Hematopoietic multipotent progenitor cell treated with erythropoietin and hydrocortisone succinate and interleukin-3 and kit ligand, for 6 days (in vitro differentiated cells): Measurements from ENCODE around the gene ATP5MK.
"Not testable (repeated sequence)": the region's sequence is repeated elsewhere in the genome, so short reads cannot be mapped to it uniquely, and the experiment has no call there.

Source experiments
- DNase-seq: peaks from one replicate; pipeline ENCODE4 v3.0.0-alpha.2; 2015

The ATP5MK gene, protein sequence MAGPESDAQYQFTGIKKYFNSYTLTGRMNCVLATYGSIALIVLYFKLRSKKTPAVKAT

GRCh38 chr10:103396067-103396788, at the start of gene ATP5MK, which contains the start of gene PDCD11:
ATP5MK (minus strand) TSS chr10:103396475; CDS start chr10:103392457, 4,018 bp downstream.
PDCD11 (plus strand) TSS chr10:103396626; CDS start chr10:103398427, 1,801 bp downstream.
- peak; percentile 100 for DNase-seq

DNA sequence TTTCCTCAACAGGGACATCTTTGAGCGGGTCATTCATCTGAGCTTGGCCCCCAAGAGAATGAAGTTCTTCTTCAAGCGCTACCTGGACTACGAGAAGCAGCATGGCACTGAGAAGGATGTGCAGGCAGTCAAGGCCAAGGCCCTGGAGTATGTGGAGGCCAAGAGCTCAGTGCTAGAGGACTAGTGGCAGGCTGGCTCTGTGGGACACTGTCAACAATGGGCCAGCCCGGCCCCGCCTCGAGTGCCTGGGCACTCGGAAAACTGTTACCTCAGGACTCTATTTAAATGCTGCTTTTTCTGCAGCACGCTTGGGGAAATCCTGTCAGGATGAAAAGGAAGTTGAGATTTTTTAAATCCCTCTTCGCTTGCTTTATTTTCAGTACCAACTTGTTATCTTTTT, 49.1 kb upstream of the ATP5MK start:
- DNase-seq = no peak

- no peak for DNase-seq
Observed at GRCh38 chr10:103444478-103444877, 48.2 kb upstream of the ATP5MK start.

DNA sequence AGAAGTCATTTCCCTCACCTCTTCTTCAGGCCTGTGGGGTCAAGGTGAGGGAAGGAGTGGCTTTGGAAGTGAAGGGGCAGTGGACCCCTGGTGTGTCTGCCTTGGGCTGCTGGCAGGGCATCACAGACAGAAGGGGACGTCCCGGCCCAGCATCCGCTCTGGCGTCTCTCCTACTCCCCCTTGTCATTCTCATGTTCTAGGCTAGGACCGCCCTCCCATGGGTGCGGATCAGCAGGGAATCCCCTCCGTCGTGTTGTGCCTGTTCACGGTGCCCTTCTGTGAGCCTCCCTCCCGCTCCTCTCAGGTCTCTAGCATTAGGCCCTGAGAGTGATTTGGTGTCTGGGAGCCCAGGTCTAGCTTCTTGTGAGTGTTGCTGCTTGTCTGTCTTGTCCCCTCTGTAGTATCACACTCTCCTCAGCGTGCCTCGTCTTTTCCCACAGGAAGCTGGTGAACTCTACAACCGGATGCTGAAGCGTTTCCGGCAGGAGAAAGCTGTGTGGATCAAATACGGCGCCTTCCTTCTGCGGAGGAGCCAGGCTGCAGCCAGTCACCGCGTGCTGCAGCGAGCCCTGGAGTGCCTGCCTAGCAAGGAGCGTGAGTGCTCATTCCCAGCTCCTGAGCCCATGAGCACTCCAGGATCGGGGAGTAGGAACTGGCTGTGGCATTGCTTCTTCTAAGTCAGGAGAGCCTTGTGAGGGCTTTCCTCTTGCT, 47.4 kb upstream of the ATP5MK start:
- DNase-seq = no peak

GRCh38 chr10:103442031-103442461, 45.8 kb upstream of the ATP5MK start:
- no peak for DNase-seq

DNA sequence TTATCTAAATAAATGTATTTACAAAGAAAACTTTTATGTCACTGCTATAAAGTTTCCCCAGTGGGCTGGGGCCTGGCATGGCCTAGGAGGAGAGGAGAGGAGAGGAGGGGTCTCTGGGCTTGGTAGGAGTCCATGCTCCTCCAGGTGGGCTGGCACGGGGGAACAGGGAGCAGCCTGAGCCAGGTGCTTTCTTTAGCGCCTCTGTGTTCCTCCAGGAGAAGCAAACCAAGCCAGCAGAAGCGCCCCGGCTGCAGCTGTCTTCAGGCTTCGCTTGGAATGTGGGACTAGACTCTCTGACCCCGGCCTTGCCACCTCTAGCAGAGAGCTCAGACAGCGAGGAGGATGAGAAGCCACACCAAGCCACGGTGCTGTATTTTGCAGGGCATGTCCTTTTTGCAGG, 45.3 kb upstream of the ATP5MK start:
- DNase-seq = no peak

GRCh38 chr10:103441206-103441605, 44.9 kb upstream of the ATP5MK start:
- DNase-seq = no peak

DNA sequence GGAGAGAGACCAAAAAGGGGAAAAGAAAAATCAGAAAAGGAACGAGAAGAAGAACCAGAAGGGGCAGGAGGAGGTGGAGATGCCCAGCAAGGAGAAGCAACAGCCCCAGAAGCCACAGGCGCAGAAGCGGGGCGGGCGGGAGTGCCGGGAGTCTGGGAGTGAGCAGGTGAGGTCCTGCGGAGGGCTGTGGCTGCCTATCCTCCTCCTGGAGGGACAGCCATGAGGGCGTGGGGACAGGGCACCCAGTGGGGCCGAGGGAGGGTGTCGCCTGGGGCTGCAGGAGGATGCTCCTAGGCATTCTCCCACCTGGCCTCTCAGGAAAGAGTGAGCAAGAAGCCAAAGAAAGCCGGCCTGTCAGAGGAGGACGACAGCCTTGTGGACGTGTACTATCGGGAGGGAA, 44.1 kb upstream of the ATP5MK start:
- no peak for DNase-seq

- no peak for DNase-seq
Observed at GRCh38 chr10:103439776-103440175, 43.5 kb upstream of the ATP5MK start.

- DNase-seq = no peak
Observed at GRCh38 chr10:103433858-103434257, 37.6 kb upstream of the ATP5MK start.

DNA sequence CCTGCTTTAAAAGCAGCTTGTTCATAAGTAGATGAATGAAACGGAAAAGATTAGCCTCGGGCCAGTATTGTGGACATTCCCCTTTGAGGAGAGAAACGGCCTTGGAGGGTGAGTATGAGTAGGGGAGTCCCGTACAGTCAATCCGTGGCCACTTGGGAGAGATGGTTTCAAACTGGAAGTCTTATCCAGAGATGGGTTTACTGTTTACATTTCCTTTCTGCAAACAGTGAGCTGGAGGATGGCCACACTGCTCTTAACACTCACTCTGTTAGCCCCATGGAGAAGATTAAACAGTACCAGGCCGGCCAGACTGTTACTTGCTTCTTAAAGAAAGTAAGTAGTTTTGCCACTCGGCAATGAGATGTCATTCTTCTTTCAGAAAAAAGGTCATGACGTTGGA, 35.6 kb upstream of the ATP5MK start:
- no peak for DNase-seq

DNA sequence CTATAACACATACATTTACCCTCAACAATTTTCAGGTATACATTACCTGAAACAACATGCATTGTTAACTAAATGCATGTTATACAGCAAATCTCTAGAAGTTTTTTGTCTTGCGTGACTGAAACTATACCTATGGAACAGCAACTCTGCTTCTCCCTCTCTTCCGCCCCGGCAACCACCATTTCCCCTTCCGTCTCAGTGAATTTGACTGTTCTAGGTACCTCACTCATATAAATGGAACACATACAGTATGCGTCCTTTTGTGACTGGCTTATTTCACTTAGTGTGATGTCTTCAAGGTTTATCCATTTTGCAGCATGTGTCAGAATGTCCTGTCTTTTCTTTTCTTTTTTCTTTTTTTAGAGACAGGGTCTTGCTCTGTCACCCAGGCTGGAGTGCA, 33.4 kb upstream of the ATP5MK start:
- DNase-seq = no peak

DNA sequence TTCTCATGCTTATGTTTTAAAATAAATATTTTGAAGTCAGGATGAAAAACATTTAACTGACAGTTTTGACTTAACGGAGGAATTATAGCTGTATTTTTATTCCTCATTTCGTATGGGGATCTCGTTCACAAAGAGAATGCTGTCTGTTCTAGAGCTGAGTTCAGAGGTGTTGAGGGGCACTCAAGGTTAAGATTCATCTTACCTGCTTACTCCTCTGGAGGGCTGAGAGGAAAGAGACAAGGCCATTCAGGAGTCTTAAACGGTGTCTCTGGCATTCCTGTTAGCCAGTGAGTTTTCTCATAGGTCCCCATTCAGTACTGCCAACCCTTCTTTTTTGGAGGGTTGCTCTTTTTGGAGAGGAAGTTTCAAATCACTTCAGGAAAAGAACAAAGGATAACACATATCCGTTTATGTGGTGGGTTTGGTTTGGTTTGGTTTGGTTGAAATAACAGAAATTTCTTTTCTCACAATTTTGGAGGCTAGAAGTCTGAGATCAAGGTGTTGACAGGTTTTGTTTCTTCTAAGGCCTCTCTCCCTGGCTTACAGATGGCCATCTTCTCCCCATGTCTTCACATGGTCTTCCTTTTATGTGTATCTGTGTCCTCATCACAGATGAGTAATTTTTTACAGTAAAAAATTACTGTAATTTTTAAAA, 32.8 kb upstream of the ATP5MK start:
- DNase-seq = no peak

DNA sequence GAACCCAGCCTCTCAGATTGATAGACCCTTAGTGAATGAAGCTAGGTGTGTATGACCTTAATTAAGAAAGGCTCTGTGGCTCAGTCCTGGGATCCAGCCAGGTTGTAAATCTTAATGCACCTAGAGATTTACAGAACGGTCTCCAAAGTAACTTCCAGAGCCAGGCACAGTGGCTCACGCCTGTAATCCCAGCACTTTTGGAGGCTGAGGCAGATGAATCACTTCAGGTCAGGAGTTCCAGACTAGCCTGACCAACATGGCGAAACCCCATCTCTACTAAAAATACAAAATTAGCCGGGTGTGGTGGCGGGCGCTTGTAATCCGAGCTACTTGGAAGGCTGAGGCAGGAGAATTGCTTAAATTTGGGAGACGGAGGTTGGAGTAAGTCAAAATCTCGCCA, 31.6 kb upstream of the ATP5MK start:
- no peak for DNase-seq

DNA sequence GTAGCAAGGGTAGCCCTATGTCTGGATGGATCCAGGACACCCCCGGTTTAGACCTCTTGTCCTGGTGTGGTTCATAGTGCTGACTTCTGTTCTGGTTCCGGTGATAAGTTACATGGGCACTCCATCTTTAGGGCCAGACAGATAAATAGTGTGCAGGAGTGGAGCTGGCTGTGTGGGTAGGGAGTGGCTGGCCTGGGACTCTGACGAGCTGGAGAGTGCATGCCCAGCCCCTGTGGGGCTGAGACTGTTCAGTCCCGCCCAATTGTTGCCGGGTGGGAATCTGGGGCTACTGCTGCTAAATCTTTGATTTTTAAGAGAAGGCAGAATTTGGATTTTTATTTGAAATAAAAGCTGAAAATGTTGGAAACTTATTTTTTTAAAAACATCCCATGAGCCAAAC, 27.5 kb upstream of the ATP5MK start:
- DNase-seq = no peak

DNA sequence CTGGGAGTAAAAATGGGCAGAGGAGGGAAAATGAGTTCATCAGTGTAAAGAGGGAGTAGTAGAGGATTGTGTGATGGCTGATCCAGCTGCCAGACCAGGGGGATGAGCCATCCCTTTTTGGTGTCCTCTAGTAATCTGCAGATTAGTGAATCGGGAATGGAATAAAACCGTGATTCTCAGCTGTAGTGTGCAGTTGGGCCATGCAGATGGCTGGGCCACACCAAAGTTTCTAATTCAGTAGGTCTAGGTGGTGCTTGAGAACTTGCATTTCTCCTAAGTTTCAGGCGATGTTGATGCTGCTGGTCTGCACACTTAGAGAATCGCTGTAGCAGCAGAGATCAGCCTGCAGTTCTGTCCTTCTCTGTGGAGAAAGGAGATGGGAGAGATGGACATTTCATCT, 22.8 kb upstream of the ATP5MK start:
- no peak for DNase-seq

GRCh38 chr10:103417601-103418000, 21.3 kb upstream of the ATP5MK start:
- no peak for DNase-seq

GRCh38 chr10:103417148-103417469, 20.8 kb upstream of the ATP5MK start:
- not testable (repeated sequence) for DNase-seq

DNA sequence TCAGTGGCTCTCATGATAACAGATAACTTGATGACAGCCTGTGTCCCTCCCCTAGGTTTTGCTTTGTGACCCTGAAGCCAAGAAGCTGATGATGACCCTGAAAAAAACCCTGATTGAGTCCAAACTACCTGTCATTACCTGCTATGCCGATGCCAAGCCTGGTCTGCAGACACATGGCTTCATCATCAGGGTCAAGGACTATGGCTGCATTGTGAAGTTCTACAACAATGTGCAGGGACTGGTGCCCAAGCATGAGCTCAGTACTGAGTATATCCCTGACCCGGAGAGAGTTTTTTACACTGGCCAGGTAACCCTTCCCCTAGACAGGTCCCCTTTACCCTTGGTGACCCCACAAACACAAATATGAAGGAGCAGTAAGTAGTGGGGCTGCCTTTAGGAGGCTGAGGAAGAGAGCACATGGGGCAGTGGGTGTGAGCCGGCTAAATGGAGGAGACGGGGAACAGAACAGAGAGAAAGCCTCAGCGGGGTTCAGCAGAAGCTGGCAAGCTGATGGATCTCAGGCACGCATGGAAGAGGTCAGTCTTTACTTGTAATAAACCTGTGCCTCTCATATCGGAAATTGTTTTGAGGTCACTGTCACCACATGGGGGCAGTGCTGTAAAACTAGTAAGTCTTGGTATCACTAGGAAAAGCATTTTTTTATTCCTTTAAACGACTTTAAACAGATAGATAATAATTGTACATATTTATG, 20.3 kb upstream of the ATP5MK start:
- DNase-seq = peak; percentile 87

DNA sequence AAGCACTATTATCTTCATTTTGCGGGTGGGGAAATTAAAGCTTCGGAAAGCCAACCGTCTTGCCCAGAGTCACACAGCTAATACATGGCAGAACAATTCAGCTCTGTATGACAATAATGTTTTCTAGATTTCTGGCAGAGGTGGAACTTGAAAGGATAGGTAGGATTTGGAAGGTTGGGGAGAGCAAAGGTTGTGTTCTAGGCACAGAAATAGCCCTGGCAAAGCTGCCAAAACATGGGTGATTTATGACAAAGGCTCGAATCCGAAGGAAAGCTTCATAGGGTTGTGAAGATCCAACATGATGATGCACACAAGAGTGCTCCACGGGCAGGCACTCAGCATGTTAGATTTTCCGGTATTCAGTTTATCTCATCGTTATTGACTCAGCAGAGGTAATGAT, 19.3 kb upstream of the ATP5MK start:
- DNase-seq = no peak

- DNase-seq = no peak
Observed at GRCh38 chr10:103413564-103413963, 17.3 kb upstream of the ATP5MK start.

GRCh38 chr10:103397191-103397825, 1.0 kb upstream of the ATP5MK start:
- DNase-seq = no peak

- no peak for DNase-seq
Observed at GRCh38 chr10:103396789-103397087, 463 bp upstream of the ATP5MK start.
